ENCODE data around the gene KLF13.

KLF13 gene

DNA sequence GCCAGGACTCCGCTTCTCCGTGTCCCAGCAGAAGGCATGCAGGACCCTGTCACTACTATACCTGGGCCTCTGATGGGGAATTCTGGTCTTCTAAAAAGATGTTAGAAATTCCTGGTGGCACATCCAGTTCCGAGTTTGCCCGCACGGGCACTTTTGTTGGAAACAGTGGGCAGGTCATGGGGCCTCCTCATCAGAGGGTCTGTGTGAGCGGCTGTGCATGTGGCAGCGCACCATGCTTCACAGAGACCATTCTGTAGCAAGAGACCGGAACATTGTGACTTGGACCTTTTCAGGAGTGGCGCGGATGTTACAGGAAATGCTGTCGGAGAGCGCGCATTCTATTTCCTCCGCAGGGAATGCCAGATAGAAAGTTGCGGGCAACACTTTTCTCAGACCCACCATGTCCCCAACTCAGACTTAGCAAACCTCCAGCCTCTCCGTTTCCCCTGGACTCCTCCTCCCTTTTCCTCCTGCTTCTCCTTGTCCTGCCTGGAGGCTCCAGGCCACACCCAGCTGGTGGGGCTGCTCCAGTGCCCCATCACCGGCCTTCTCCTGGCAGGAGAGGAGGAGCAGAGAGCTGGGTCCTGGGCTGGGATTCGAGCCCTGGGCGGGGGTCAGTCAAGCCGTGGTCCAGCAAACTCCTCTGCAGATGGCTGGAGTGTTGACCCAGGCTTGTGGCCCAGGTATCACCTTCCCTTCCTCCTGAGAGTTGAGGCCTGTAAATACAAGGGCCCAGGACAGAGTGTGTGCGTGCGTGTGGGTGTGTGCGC, 46.6 kb downstream of the KLF13 start:
- H3K79me2 ChIP-seq (ENCODE audit: control insufficient read depth, insufficient read depth, low read length, poor library complexity), result peaks cover 18% of the 10 kb centered on the region
- no peak overlapping the region for H3K9ac ChIP-seq (ENCODE audit: low read length)
- no CpG with 5 or more reads among the region's 23 CpGs for WGBS (ENCODE audit: extremely low coverage, insufficient coverage, insufficient read length)
- H3K27me3 ChIP-seq (ENCODE audit: insufficient read depth, low read length), result no peaks in the 10 kb centered on the region
- H3K18ac ChIP-seq (ENCODE audit: low read length), result peak overlapping the region; percentile 81
- peak overlapping the region; percentile 62 for H2AK5ac ChIP-seq (ENCODE audit: low read length)
- peaks cover 35 to 47% of the 10 kb centered on the region in 2 experiments for H3K4me1 ChIP-seq (ENCODE audit: control insufficient read depth in 1 of 2, insufficient read depth in 2 of 2, low read length in 2 of 2)
- H3K79me1 ChIP-seq (ENCODE audit: low read length), result peaks cover 45% of the 10 kb centered on the region
- H3K4me3 ChIP-seq (ENCODE audit: low read depth, low read length), result no peak overlapping the region
- peak overlapping the region; percentile 89 for H2BK12ac ChIP-seq (ENCODE audit: low read length)
- peak overlapping the region; percentile 90 for H3K4ac ChIP-seq (ENCODE audit: low read depth, low read length)
- peak overlapping the region; percentile 86 for H2BK120ac ChIP-seq (ENCODE audit: insufficient read depth, low read length, poor library complexity)
- H3K4me2 ChIP-seq (ENCODE audit: low read length), result no peak overlapping the region
- H3K36me3 ChIP-seq (ENCODE audit: control insufficient read depth in 1 of 2, insufficient read depth in 2 of 2, low read length in 2 of 2), result peaks cover 19 to 30% of the 10 kb centered on the region in 2 experiments
- no peak for DNase-seq
- peak overlapping the region; percentile 85 for H3K27ac ChIP-seq (ENCODE audit: low read depth, low read length)
- peak overlapping the region; percentile 38 for H2AFZ ChIP-seq (ENCODE audit: insufficient read depth, low read length, poor library complexity)
- H4K12ac ChIP-seq (ENCODE audit: low read depth, low read length), result no peak overlapping the region
- peak overlapping the region; percentile 80 for H3K14ac ChIP-seq (ENCODE audit: low read length)
- H2BK5ac ChIP-seq (ENCODE audit: low read depth, low read length, poor library complexity), result peak overlapping the region; percentile 89
- peak overlapping the region; percentile 75 for H4K8ac ChIP-seq (ENCODE audit: low read depth, low read length)
- peak overlapping the region; percentile 91 for H4K91ac ChIP-seq (ENCODE audit: low read depth, low read length)
- no peak overlapping the region for H3K23ac ChIP-seq (ENCODE audit: low read length)
- H3K9me3 ChIP-seq (ENCODE audit: insufficient read depth, low read depth, low read length), result peaks cover 12% of the 10 kb centered on the region

DNA sequence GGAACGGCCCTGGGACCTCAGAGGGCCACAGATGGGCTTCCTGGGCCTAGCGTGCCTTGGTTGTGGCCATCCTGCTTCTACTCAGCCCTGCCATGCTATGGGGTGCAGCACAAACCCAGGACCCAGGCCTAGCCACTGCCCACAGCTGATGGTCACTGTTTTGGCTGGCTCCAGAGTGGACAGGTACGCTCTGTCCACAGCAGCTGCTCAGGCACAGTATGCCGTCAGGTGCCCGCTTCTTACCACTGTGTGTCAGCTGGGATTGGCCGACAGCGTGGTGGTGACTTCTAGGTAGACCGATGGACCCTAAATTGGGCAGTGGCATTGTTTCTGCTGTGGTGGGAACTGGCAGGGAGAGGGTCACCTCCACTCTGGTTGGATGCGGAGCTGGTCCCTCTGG, 47.3 kb downstream of the KLF13 start:
- no peak overlapping the region for H3K23ac ChIP-seq (ENCODE audit: low read length)
- no peak overlapping the region for H3K4me3 ChIP-seq (ENCODE audit: low read depth, low read length)
- H2BK5ac ChIP-seq (ENCODE audit: low read depth, low read length, poor library complexity), result peak overlapping the region; percentile 38
- H3K4me2 ChIP-seq (ENCODE audit: low read length), result no peak overlapping the region
- H3K79me1 ChIP-seq (ENCODE audit: low read length), result peaks cover 45% of the 10 kb centered on the region
- H3K9ac ChIP-seq (ENCODE audit: low read length), result no peak overlapping the region
- H4K8ac ChIP-seq (ENCODE audit: low read depth, low read length), result peak overlapping the region; percentile 63
- no peak overlapping the region for H4K12ac ChIP-seq (ENCODE audit: low read depth, low read length)
- no peaks in the 10 kb centered on the region for H3K27me3 ChIP-seq (ENCODE audit: insufficient read depth, low read length)
- peaks cover 36 to 44% of the 10 kb centered on the region in 2 experiments for H3K4me1 ChIP-seq (ENCODE audit: control insufficient read depth in 1 of 2, insufficient read depth in 2 of 2, low read length in 2 of 2)
- peak overlapping the region; percentile 9 for H3K4ac ChIP-seq (ENCODE audit: low read depth, low read length)
- peaks cover 18% of the 10 kb centered on the region for H3K79me2 ChIP-seq (ENCODE audit: control insufficient read depth, insufficient read depth, low read length, poor library complexity)
- peaks cover 19 to 32% of the 10 kb centered on the region in 2 experiments for H3K36me3 ChIP-seq (ENCODE audit: control insufficient read depth in 1 of 2, insufficient read depth in 2 of 2, low read length in 2 of 2)
- no peak for DNase-seq
- H3K14ac ChIP-seq (ENCODE audit: low read length), result peak overlapping the region; percentile 52
- H2BK12ac ChIP-seq (ENCODE audit: low read length), result peak overlapping the region; percentile 37
- H3K18ac ChIP-seq (ENCODE audit: low read length), result peak overlapping the region; percentile 82
- no CpG with 5 or more reads among the region's 9 CpGs for WGBS (ENCODE audit: extremely low coverage, insufficient coverage, insufficient read length)
- H2AK5ac ChIP-seq (ENCODE audit: low read length), result peak overlapping the region; percentile 16
- peak overlapping the region; percentile 8 for H2AFZ ChIP-seq (ENCODE audit: insufficient read depth, low read length, poor library complexity)
- peak overlapping the region; percentile 4 for H2BK120ac ChIP-seq (ENCODE audit: insufficient read depth, low read length, poor library complexity)
- peak overlapping the region; percentile 91 for H4K91ac ChIP-seq (ENCODE audit: low read depth, low read length)
- H3K9me3 ChIP-seq (ENCODE audit: insufficient read depth, low read depth, low read length), result peaks cover 12% of the 10 kb centered on the region
- no peak overlapping the region for H3K27ac ChIP-seq (ENCODE audit: low read depth, low read length)

DNA sequence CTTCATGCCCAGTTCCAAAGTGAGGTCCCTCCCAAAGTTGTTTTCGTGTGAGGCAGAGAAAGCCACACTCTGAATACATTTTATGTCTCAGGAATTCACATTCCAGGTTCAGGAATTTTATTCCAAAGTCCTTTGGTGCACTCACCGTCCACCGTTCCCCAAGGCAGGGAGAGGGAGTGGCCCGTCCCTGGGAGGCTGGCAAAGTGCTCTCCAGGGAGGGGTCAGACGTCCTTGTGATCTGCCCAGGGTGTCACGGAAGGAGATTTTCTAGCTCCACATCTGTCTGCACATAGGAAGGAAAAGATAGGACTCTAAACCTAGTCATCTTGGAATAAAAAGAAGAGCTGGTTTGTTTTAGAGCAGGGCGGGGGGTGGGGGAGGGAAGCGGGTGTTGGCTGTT, 47.9 kb downstream of the KLF13 start:
- Histone ChIP-seq H3K4me2 (ENCODE audit: low read length) (no peak overlapping the region), H3K79me2 (ENCODE audit: control insufficient read depth, insufficient read depth, low read length, poor library complexity) (peaks cover 18% of the 10 kb centered on the region), H3K9me3 (ENCODE audit: insufficient read depth, low read depth, low read length) (peaks cover 12% of the 10 kb centered on the region), H3K9ac (ENCODE audit: low read length) (no peak overlapping the region), H3K14ac (ENCODE audit: low read length) (no peak overlapping the region), H2BK5ac (ENCODE audit: low read depth, low read length, poor library complexity) (peak overlapping the region; percentile 38), H3K4me1 (ENCODE audit: control insufficient read depth in 1 of 2, insufficient read depth in 2 of 2, low read length in 2 of 2) (peaks cover 37 to 43% of the 10 kb centered on the region in 2 experiments), H3K18ac (ENCODE audit: low read length) (no peak overlapping the region), H4K8ac (ENCODE audit: low read depth, low read length) (no peak overlapping the region), H4K91ac (ENCODE audit: low read depth, low read length) (peak overlapping the region; percentile 91), H3K79me1 (ENCODE audit: low read length) (peaks cover 44% of the 10 kb centered on the region), H2AFZ (ENCODE audit: insufficient read depth, low read length, poor library complexity) (peak overlapping the region; percentile 8), H3K27me3 (ENCODE audit: insufficient read depth, low read length) (no peaks in the 10 kb centered on the region), H3K23ac (ENCODE audit: low read length) (no peak overlapping the region), H2AK5ac (ENCODE audit: low read length) (peak overlapping the region; percentile 16), H2BK12ac (ENCODE audit: low read length) (peak overlapping the region; percentile 60), H3K27ac (ENCODE audit: low read depth, low read length) (no peak overlapping the region), H3K36me3 (ENCODE audit: control insufficient read depth in 1 of 2, insufficient read depth in 2 of 2, low read length in 2 of 2) (peaks cover 19 to 32% of the 10 kb centered on the region in 2 experiments), H2BK120ac (ENCODE audit: insufficient read depth, low read length, poor library complexity) (peak overlapping the region; percentile 4), H3K4ac (ENCODE audit: low read depth, low read length) (peak overlapping the region; percentile 29), H3K4me3 (ENCODE audit: low read depth, low read length) (no peak overlapping the region), H4K12ac (ENCODE audit: low read depth, low read length) (no peak overlapping the region)
- no CpG with 5 or more reads among the region's 8 CpGs for WGBS (ENCODE audit: extremely low coverage, insufficient coverage, insufficient read length)
- DNase-seq, result no peak

DNA sequence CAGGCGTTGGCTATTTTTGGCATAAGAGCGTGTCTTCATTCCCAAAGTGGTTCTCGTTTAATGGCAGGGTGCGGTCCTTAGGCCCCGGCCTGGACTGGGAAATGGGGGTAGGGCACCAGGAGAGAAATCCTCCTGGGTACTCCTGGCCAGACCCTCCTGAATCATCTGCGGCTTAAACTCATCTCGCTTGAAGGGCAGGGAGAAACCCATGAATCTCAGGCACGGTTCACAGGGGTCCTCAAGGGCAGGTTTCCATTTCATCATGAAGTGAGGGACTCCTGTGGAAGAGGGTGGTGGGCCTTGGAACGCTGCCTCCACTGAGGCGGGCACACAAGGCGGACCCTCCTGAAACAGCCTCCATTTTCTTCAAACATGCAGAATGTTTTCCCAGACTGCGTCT, 48.4 kb downstream of the KLF13 start:
- Histone ChIP-seq H3K27ac (ENCODE audit: low read depth, low read length) (no peak overlapping the region), H2BK5ac (ENCODE audit: low read depth, low read length, poor library complexity) (no peak overlapping the region), H3K4me1 (ENCODE audit: control insufficient read depth in 1 of 2, insufficient read depth in 2 of 2, low read length in 2 of 2) (peaks cover 37 to 42% of the 10 kb centered on the region in 2 experiments), H3K4ac (ENCODE audit: low read depth, low read length) (peak overlapping the region; percentile 9), H3K4me2 (ENCODE audit: low read length) (no peak overlapping the region), H3K9ac (ENCODE audit: low read length) (no peak overlapping the region), H3K36me3 (ENCODE audit: control insufficient read depth in 1 of 2, insufficient read depth in 2 of 2, low read length in 2 of 2) (peaks cover 21 to 32% of the 10 kb centered on the region in 2 experiments), H3K18ac (ENCODE audit: low read length) (peak overlapping the region; percentile 56), H3K9me3 (ENCODE audit: insufficient read depth, low read depth, low read length) (peaks cover 12% of the 10 kb centered on the region), H4K12ac (ENCODE audit: low read depth, low read length) (no peak overlapping the region), H2AK5ac (ENCODE audit: low read length) (peak overlapping the region; percentile 22), H3K79me2 (ENCODE audit: control insufficient read depth, insufficient read depth, low read length, poor library complexity) (peaks cover 18% of the 10 kb centered on the region), H3K27me3 (ENCODE audit: insufficient read depth, low read length) (no peaks in the 10 kb centered on the region), H4K8ac (ENCODE audit: low read depth, low read length) (peak overlapping the region; percentile 17), H3K4me3 (ENCODE audit: low read depth, low read length) (no peak overlapping the region), H2AFZ (ENCODE audit: insufficient read depth, low read length, poor library complexity) (no peak overlapping the region), H3K23ac (ENCODE audit: low read length) (no peak overlapping the region), H3K79me1 (ENCODE audit: low read length) (peaks cover 44% of the 10 kb centered on the region), H3K14ac (ENCODE audit: low read length) (peak overlapping the region; percentile 25), H2BK12ac (ENCODE audit: low read length) (peak overlapping the region; percentile 39), H2BK120ac (ENCODE audit: insufficient read depth, low read length, poor library complexity) (no peak overlapping the region), H4K91ac (ENCODE audit: low read depth, low read length) (peak overlapping the region; percentile 44)
- no CpG with 5 or more reads among the region's 12 CpGs for WGBS (ENCODE audit: extremely low coverage, insufficient coverage, insufficient read length)
- no peak for DNase-seq
